ENCODE data around the gene HS3ST3A1. TPM values are rescaled to one million over a fixed set of nuclear protein-coding genes. Genes with fewer than 3 reads are reported as not detected.

The HS3ST3A1 gene
- total and polyA plus RNA-seq, 2 experiments from 2014 or later: 1.2 to 1.5 TPM

- Histone ChIP-seq H3K9me2 (replicated peaks; ENCODE audit: insufficient read depth) (no peaks in the 10 kb centered on the region), H3K4me3 (no peak overlapping the region), H4K20me1 (ENCODE audit: insufficient read depth, poor library complexity, severe bottlenecking) (no peaks in the 10 kb centered on the region), H2AFZ (no peak overlapping the region), H3K27ac (no peak overlapping the region), H3K9me3 (ENCODE audit: low read depth) (peaks cover 5% of the 10 kb centered on the region), H3K36me3 (replicated peaks; ENCODE audit: insufficient read depth, low read depth) (no peaks in the 10 kb centered on the region), H3K79me2 (no peaks in the 10 kb centered on the region), H3K27me3 (no peaks in the 10 kb centered on the region), H3K4me1 (ENCODE audit: insufficient read depth) (no peaks in the 10 kb centered on the region), H3K4me2 (no peak overlapping the region)
- TF ChIP-seq, protein P1, sequence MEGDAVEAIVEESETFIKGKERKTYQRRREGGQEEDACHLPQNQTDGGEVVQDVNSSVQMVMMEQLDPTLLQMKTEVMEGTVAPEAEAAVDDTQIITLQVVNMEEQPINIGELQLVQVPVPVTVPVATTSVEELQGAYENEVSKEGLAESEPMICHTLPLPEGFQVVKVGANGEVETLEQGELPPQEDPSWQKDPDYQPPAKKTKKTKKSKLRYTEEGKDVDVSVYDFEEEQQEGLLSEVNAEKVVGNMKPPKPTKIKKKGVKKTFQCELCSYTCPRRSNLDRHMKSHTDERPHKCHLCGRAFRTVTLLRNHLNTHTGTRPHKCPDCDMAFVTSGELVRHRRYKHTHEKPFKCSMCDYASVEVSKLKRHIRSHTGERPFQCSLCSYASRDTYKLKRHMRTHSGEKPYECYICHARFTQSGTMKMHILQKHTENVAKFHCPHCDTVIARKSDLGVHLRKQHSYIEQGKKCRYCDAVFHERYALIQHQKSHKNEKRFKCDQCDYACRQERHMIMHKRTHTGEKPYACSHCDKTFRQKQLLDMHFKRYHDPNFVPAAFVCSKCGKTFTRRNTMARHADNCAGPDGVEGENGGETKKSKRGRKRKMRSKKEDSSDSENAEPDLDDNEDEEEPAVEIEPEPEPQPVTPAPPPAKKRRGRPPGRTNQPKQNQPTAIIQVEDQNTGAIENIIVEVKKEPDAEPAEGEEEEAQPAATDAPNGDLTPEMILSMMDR (IDR thresholded peaks at IDR 0.05; ENCODE audit: poor library complexity): no peak
- TF ChIP-seq EZH2 (IDR thresholded peaks at IDR 0.05; ENCODE audit: borderline replicate concordance) (no peak), EZH2phosphoT487 (IDR thresholded peaks at IDR 0.05; ENCODE audit: low read depth, severe bottlenecking, unreplicated experiment) (no peak)
- 99% methylated on average over 4 of the region's 4 CpGs for WGBS (ENCODE audit: low lambda C conversion rate, missing lambda C conversion rate)
- no peak for DNase-seq (ENCODE audit: low spot score)
Measured at GRCh38 chr17:13538841-13539411, 62.8 kb downstream of the HS3ST3A1 start.

- H3K27ac ChIP-seq: no peak overlapping the region
- no peaks in the 10 kb centered on the region for H3K36me3 ChIP-seq (replicated peaks; ENCODE audit: insufficient read depth, low read depth)
Measured at GRCh38 chr17:13537871-13538643, 63.7 kb downstream of the HS3ST3A1 start.

DNA sequence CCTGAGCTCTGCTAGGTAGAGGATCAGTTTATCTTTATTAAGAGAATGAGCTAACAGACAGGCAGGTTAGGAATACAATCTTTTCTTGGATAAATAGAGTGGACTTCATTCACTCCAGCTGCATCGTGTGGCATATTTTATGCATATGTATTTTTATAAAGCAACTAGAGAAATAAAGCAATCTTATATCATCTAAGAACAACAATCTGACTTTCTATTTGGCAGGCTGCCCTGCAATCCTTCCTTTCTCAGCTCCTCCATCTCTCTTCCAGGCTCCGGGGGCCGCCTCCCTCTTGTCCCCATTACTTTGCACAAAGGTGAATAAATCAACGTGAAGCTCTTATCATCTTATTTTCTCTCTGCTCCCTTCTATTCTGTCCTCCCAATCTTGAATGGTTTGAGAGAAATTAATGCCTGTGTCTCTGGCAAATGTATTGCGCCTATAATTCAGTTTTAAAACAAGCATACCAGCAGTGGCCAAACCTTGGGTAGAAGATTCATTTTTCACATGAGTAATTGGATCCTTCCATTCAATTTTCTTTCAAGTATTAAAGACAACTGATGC lies 64.5 kb downstream of the HS3ST3A1 start:
- Histone ChIP-seq H3K79me2 (no peaks in the 10 kb centered on the region), H3K27me3 (no peaks in the 10 kb centered on the region), H3K4me3 (no peak overlapping the region), H3K4me2 (no peak overlapping the region), H3K9me3 (ENCODE audit: low read depth) (peaks cover 5% of the 10 kb centered on the region), H3K27ac (no peak overlapping the region), H2AFZ (no peak overlapping the region), H3K36me3 (replicated peaks; ENCODE audit: insufficient read depth, low read depth) (no peaks in the 10 kb centered on the region), H3K4me1 (ENCODE audit: insufficient read depth) (no peaks in the 10 kb centered on the region), H4K20me1 (ENCODE audit: insufficient read depth, poor library complexity, severe bottlenecking) (no peaks in the 10 kb centered on the region), H3K9me2 (replicated peaks; ENCODE audit: insufficient read depth) (no peaks in the 10 kb centered on the region)
- DNase-seq (ENCODE audit: low spot score): no peak
- no peak for TF ChIP-seq EZH2phosphoT487 (IDR thresholded peaks at IDR 0.05; ENCODE audit: low read depth, severe bottlenecking, unreplicated experiment)
- TF ChIP-seq, protein P1 (IDR thresholded peaks at IDR 0.05; ENCODE audit: poor library complexity): no peak
- TF ChIP-seq EZH2 (IDR thresholded peaks at IDR 0.05; ENCODE audit: borderline replicate concordance): no peak
- WGBS (ENCODE audit: low lambda C conversion rate, missing lambda C conversion rate): 97% methylated on average over 5 of the region's 5 CpGs

More at GRCh38 chr17:13537871-13538643, 63.7 kb downstream of the HS3ST3A1 start:
- no peaks in the 10 kb centered on the region for H3K27me3 ChIP-seq
- no peaks in the 10 kb centered on the region for H3K9me2 ChIP-seq (replicated peaks; ENCODE audit: insufficient read depth)
- WGBS (ENCODE audit: low lambda C conversion rate, missing lambda C conversion rate): 90% methylated on average over 6 of the region's 6 CpGs
- TF ChIP-seq EZH2phosphoT487 (IDR thresholded peaks at IDR 0.05; ENCODE audit: low read depth, severe bottlenecking, unreplicated experiment): no peak
- no peak for TF ChIP-seq EZH2 (IDR thresholded peaks at IDR 0.05; ENCODE audit: borderline replicate concordance)
- TF ChIP-seq, protein P1 (IDR thresholded peaks at IDR 0.05; ENCODE audit: poor library complexity): no peak
- no peaks in the 10 kb centered on the region for H4K20me1 ChIP-seq (ENCODE audit: insufficient read depth, poor library complexity, severe bottlenecking)
- no peak overlapping the region for H3K4me3 ChIP-seq
- H2AFZ ChIP-seq: no peak overlapping the region
- no peaks in the 10 kb centered on the region for H3K79me2 ChIP-seq
- H3K9me3 ChIP-seq (ENCODE audit: low read depth): peaks cover 5% of the 10 kb centered on the region
- no peak overlapping the region for H3K4me2 ChIP-seq
- H3K4me1 ChIP-seq (ENCODE audit: insufficient read depth): no peaks in the 10 kb centered on the region
- no peak for DNase-seq (ENCODE audit: low spot score)
